ENCODE results near the gene CDH13. TPM values are rescaled to one million over a fixed set of nuclear protein-coding genes. Genes with fewer than 3 reads are reported as not detected.

The CDH13 gene
- total and polyA plus RNA-seq, 2 experiments from 2014 or later, result 1.6 to 4.4 TPM

DNA sequence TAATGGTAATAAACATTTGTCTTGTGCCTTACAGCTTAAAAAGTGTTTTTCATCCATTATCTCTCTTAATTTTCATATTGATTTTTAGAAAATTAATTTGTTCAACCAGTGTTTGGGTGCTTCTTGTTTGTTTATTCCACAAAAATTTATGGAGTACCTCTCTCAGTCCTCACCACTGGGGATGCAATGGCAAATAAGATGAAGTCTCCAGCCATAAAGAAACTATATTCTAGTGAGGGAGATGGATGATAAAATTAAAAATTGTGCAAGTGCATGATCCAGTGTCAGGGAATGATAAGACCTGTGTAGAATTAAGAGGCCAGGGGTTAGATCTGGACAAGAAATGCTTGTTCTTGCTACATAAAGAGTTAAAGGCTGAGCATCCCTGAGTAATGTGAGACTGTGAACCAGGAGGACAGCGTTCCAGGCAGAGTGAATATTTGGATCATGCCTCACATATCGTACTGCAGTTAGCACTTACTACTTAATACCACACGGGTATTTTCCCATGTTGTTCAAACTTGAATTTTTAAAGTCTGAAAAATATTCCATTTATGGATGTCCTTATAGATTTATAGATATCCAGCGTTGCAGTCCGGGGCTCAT, 645.3 kb downstream of the CDH13 start:
- TF ChIP-seq, protein P1, sequence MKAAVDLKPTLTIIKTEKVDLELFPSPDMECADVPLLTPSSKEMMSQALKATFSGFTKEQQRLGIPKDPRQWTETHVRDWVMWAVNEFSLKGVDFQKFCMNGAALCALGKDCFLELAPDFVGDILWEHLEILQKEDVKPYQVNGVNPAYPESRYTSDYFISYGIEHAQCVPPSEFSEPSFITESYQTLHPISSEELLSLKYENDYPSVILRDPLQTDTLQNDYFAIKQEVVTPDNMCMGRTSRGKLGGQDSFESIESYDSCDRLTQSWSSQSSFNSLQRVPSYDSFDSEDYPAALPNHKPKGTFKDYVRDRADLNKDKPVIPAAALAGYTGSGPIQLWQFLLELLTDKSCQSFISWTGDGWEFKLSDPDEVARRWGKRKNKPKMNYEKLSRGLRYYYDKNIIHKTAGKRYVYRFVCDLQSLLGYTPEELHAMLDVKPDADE (IDR thresholded peaks at IDR 0.05), result no peak
- TF ChIP-seq POLR2AphosphoS5 (IDR thresholded peaks at IDR 0.05; ENCODE audit: low read depth) (no peak), EZH2 (IDR thresholded peaks at IDR 0.05; ENCODE audit: low read depth, unreplicated experiment) (no peak), EZH2phosphoT487 (IDR thresholded peaks at IDR 0.05; ENCODE audit: unreplicated experiment) (no peak), ZNF462 (CRISPR knock-in tag; IDR thresholded peaks at IDR 0.05) (no peak)
- peaks cover 5% of the 10 kb centered on the region for H3K27me3 Mint-ChIP-seq (ENCODE audit: insufficient read depth, low read depth, poor library complexity)
- Histone ChIP-seq H2AFZ (no peak overlapping the region), H4K20me1 (replicated peaks; ENCODE audit: insufficient read depth) (no peaks in the 10 kb centered on the region), H3F3A (replicated peaks; ENCODE audit: low read depth) (no peaks in the 10 kb centered on the region), H3K27me3 (ENCODE audit: insufficient read depth) (no peaks in the 10 kb centered on the region), H3K79me2 (replicated peaks; ENCODE audit: insufficient read depth) (no peaks in the 10 kb centered on the region), H3K4me3 (no peak overlapping the region), H3K27ac (ENCODE audit: low read depth) (no peak overlapping the region), H3K4me1 (ENCODE audit: insufficient read depth) (no peaks in the 10 kb centered on the region), H3K36me3 (ENCODE audit: insufficient read depth) (no peaks in the 10 kb centered on the region), H3K9me2 (ENCODE audit: insufficient read depth) (no peaks in the 10 kb centered on the region), H3K4me2 (no peak overlapping the region)
- DNase-seq (ENCODE audit: low spot score), result no peak
- H3K36me3 Mint-ChIP-seq (ENCODE audit: low read depth), result no peaks in the 10 kb centered on the region
- no peaks in the 10 kb centered on the region for H3K9me3 Mint-ChIP-seq
- H3K4me3 Mint-ChIP-seq, result no peak overlapping the region
- no peaks in the 10 kb centered on the region for H3K4me1 Mint-ChIP-seq
- H3K27ac Mint-ChIP-seq, result no peak overlapping the region
- ATAC-seq, result no peak

Measured in GM23338 (cell line).